Measurements from ENCODE around the gene CAP1. TPM values are rescaled to one million over a fixed set of nuclear protein-coding genes. Genes with fewer than 3 reads are reported as not detected.
"Not testable (repeated sequence)": the region's sequence is repeated elsewhere in the genome, so short reads cannot be mapped to it uniquely, and the experiment has no call there.

The CAP1 gene
- polyA plus RNA-seq, 3 donors = 400 to 941 (median 876) TPM

DNA sequence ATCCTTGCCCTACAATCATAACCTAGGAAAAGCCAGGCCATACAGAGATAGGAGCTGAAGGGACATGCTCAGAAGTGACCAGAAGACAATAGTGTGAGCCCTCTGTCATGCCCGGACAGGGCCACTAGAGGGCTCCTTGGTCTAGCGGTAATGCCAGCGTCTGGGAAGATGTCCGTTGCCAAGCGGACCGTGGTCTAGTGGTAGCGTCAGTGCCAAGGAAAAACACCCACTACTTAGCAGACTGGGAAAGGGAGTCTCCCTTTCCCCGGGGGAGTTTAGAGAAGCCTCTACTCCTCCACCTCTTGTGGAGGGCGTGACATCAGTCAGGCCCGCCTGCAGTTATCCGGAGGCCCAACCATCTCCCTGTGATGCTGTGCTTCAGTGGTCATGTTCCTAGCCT, 44.2 kb downstream of the CAP1 start:
- 93% methylated on average over 3 of the region's 11 CpGs for WGBS (ENCODE audit: insufficient coverage)
- peaks cover 46 to 68% of the 10 kb centered on the region in 2 donors for H3K36me3 ChIP-seq (replicated peaks in 1 of 2; ENCODE audit: control insufficient read depth in 1 of 2, insufficient read depth in 2 of 2, low read length in 2 of 2)
- not testable (repeated sequence) for H3K4me3 Mint-ChIP-seq

DNA sequence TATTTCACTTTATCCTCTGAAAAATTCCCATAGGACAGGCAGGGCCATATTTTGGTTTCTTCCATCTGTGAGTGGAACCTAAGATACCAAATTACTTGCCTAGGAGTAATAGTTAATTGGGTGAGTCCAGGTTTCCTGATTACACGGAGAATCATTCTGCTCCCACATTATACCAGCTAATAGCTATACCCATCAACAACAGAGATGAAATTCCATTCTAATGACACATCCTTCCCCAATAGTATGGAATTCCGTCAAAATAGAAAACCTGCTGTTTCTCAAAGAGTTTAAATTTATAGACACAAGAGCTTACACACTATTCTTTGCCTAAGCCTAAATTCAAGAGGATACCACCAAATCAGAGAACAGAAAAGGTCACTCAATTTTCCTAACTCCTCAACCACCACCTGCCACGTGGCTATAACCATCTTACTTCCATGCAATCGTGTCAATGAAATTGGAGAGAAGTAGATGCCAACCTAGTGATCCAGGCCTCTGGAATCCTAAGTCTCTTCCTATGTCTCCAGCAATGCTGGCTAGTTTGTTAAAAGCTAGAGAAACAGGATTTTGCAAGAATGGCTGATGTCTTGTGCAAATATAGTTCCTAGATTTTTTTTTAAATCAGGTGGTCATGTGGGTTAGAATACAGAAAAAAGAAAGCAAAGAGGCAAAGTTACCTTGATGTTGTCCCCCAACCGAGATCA, 50.3 kb downstream of the CAP1 start:
- Histone ChIP-seq H3K4me3 (replicated peaks in 1 of 3; ENCODE audit: low read depth in 2 of 3, low read length in 3 of 3) (no peak overlapping the region), H3K27ac (ENCODE audit: low read depth in 1 of 2, low read length in 2 of 2) (no peak overlapping the region), H3K79me2 (ENCODE audit: insufficient read depth, low read length) (peaks cover 61% of the 10 kb centered on the region), H3K9ac (ENCODE audit: insufficient read depth, low read length, poor library complexity, severe bottlenecking) (no peak overlapping the region), H3K4me2 (replicated peaks; ENCODE audit: extremely low read depth, low read length, poor library complexity, severe bottlenecking) (no peak overlapping the region), H3K9me3 (replicated peaks in 1 of 2; ENCODE audit: control insufficient read depth in 1 of 2, insufficient read depth in 1 of 2, low read length in 2 of 2) (no peaks in the 10 kb centered on the region), H3K4me1 (ENCODE audit: control insufficient read depth in 1 of 2, insufficient read depth in 2 of 2, low read length in 2 of 2) (peaks cover 39 to 47% of the 10 kb centered on the region in 2 donors), H2AFZ (ENCODE audit: insufficient read depth, low read depth, low read length, poor library complexity, severe bottlenecking) (no peak overlapping the region), H4K20me1 (ENCODE audit: insufficient read depth, low read length) (no peaks in the 10 kb centered on the region), H3K27me3 (ENCODE audit: control insufficient read depth in 2 of 2, insufficient read depth in 2 of 2, low read length in 2 of 2) (no peaks in the 10 kb centered on the region), H3K36me3 (replicated peaks in 1 of 2; ENCODE audit: control insufficient read depth in 1 of 2, insufficient read depth in 2 of 2, low read length in 2 of 2) (peaks cover 64 to 66% of the 10 kb centered on the region in 2 donors)
- TF ChIP-seq, protein P1, sequence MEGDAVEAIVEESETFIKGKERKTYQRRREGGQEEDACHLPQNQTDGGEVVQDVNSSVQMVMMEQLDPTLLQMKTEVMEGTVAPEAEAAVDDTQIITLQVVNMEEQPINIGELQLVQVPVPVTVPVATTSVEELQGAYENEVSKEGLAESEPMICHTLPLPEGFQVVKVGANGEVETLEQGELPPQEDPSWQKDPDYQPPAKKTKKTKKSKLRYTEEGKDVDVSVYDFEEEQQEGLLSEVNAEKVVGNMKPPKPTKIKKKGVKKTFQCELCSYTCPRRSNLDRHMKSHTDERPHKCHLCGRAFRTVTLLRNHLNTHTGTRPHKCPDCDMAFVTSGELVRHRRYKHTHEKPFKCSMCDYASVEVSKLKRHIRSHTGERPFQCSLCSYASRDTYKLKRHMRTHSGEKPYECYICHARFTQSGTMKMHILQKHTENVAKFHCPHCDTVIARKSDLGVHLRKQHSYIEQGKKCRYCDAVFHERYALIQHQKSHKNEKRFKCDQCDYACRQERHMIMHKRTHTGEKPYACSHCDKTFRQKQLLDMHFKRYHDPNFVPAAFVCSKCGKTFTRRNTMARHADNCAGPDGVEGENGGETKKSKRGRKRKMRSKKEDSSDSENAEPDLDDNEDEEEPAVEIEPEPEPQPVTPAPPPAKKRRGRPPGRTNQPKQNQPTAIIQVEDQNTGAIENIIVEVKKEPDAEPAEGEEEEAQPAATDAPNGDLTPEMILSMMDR (IDR thresholded peaks at IDR 0.05) = no peak
- intact Hi-C loops (cut with micrococcal nuclease) = no loop called here
- Mint-ChIP-seq H3K4me1 (peaks cover 48% of the 10 kb centered on the region), H3K27me3 (ENCODE audit: low read depth in 3 of 3) (peaks cover 0 to 1% (median 0%) of the 10 kb centered on the region in 3 donors), H3K27ac (peak overlapping the region in 1 of 7 donors; percentile 7), H3K9me3 (peaks cover 0 to 3% (median 0%) of the 10 kb centered on the region in 7 donors), H3K36me3 (peaks cover 56 to 68% of the 10 kb centered on the region in 2 donors), H3K4me3 (no peak overlapping the region)
- DNase-seq = no peak
- WGBS (ENCODE audit: insufficient coverage) = 100% methylated on average over 1 of the region's 5 CpGs

More for the DNA sequence above, 44.2 kb downstream of the CAP1 start:
- not testable (repeated sequence) for H3K4me3 ChIP-seq (replicated peaks in 1 of 3; ENCODE audit: low read depth in 2 of 3, low read length in 3 of 3); H3K9me3 Mint-ChIP-seq; H4K20me1 ChIP-seq (ENCODE audit: insufficient read depth, low read length); H3K27me3 Mint-ChIP-seq (ENCODE audit: low read depth in 3 of 3); H3K4me2 ChIP-seq (replicated peaks; ENCODE audit: extremely low read depth, low read length, poor library complexity, severe bottlenecking); H3K27ac ChIP-seq (ENCODE audit: low read depth in 1 of 2, low read length in 2 of 2); H3K9ac ChIP-seq (ENCODE audit: insufficient read depth, low read length, poor library complexity, severe bottlenecking); H2AFZ ChIP-seq (ENCODE audit: insufficient read depth, low read depth, low read length, poor library complexity, severe bottlenecking); H3K27me3 ChIP-seq (ENCODE audit: control insufficient read depth in 2 of 2, insufficient read depth in 2 of 2, low read length in 2 of 2); H3K9me3 ChIP-seq (replicated peaks in 1 of 2; ENCODE audit: control insufficient read depth in 1 of 2, insufficient read depth in 1 of 2, low read length in 2 of 2)
- peaks cover 54% of the 10 kb centered on the region for H3K4me1 Mint-ChIP-seq
- H3K36me3 Mint-ChIP-seq = peaks cover 65 to 80% of the 10 kb centered on the region in 2 donors
- peaks cover 47 to 55% of the 10 kb centered on the region in 2 donors for H3K4me1 ChIP-seq (ENCODE audit: control insufficient read depth in 1 of 2, insufficient read depth in 2 of 2, low read length in 2 of 2)
- intact Hi-C loops (cut with micrococcal nuclease) = loop anchor here in 1 of 2 donors (10.0 kb wide), 1 partner anchor 320 kb away; no protein-coding TSS in a partner anchor
- TF ChIP-seq, protein P1 (IDR thresholded peaks at IDR 0.05) = peak; percentile 81
- peak overlapping the region in 4 of 7 donors; percentile 8 to 83 (median 55) for H3K27ac Mint-ChIP-seq
- DNase-seq = peak in 2 of 3 donors; percentile 54 to 55
- H3K79me2 ChIP-seq (ENCODE audit: insufficient read depth, low read length) = peaks cover 23% of the 10 kb centered on the region

All from CD14-positive monocyte (primary cell).